ENCODE data around the gene BMP8A. TPM values are rescaled to one million over a fixed set of nuclear protein-coding genes. Genes with fewer than 3 reads are reported as not detected.

The BMP8A gene
- total and polyA plus RNA-seq, 2 of the 8 experiments (the other 6 are each of a cell fraction or from before 2014, with no cell fraction given): 0.38 to 0.43 TPM

DNA sequence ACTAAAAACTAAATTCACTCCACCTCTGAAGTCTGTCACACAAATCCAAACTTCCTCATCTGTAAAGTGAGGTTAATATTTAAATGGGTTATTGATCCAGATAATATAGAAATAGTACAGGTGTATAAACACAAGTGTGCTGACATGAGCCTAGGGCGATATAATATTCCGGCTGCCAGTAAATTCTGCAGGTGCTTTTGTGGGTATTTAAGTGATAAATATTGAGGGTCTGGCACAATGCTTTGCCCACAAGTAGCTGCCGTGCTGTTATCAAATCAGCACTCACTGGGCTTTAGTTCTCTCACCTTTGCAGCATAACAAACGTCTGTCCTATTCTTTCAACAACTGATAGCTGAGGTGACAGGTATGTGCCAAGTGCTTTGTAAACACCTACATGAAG lies 77.6 kb downstream of the BMP8A start:
- no peak overlapping the region for H2BK20ac ChIP-seq (ENCODE audit: low read length)
- ChIA-PET CTCF (ENCODE audit: partially characterized antibody) (interaction anchor here (1.2 kb wide), 1 partner anchor 150 kb away, joined by 3 read pairs; no protein-coding TSS in a partner anchor), POLR2A (ENCODE audit: partially characterized antibody) (interaction anchor here (1.0 to 1.2 kb wide), 2 partner anchors 8 to 32 kb away, joined by 3 read pairs; no protein-coding TSS in a partner anchor)
- H3K27me3 ChIP-seq (replicated peaks in 1 of 4; ENCODE audit: control insufficient read depth in 3 of 4, extremely low read depth in 1 of 4, insufficient read depth in 3 of 4, low read length in 3 of 4): no peaks in the 10 kb centered on the region
- peaks cover 79 to 97% (median 82%) of the 10 kb centered on the region in 4 experiments for H3K36me3 ChIP-seq (ENCODE audit: control insufficient read depth in 2 of 4, insufficient read depth in 4 of 4, low read length in 3 of 4)
- peaks cover 0 to 4% (median 3%) of the 10 kb centered on the region in 4 experiments; a peak in 4 of 7 replicates for H3K4me1 ChIP-seq (replicated peaks in 1 of 4; ENCODE audit: control insufficient read depth in 3 of 4, insufficient read depth in 4 of 4, low read length in 3 of 4)
- 0 out of 2 replicates have a peak, but pooled peaks cover 3% of the 10 kb centered on the region for H3K23me2 ChIP-seq (ENCODE audit: low read depth, low read length)
- H3K23ac ChIP-seq (ENCODE audit: insufficient read length): no peak overlapping the region
- no peak overlapping the region for H3K4ac ChIP-seq (replicated peaks; ENCODE audit: insufficient read length, low read depth, low read length)
- no peaks in the 10 kb centered on the region for H3K9me3 ChIP-seq (ENCODE audit: insufficient read depth in 2 of 2, low read depth in 1 of 2, low read length in 1 of 2)
- H4K20me1 ChIP-seq (replicated peaks in 1 of 2; ENCODE audit: control insufficient read depth in 1 of 2, insufficient read depth in 2 of 2, low read length in 2 of 2): peaks cover 23 to 33% of the 10 kb centered on the region in 2 experiments
- H3K79me2 ChIP-seq (ENCODE audit: control insufficient read depth in 1 of 2, insufficient read depth in 2 of 2, low read length in 2 of 2): peaks cover 10 to 29% of the 10 kb centered on the region in 2 experiments
- no peak overlapping the region for H4K91ac ChIP-seq (replicated peaks; ENCODE audit: insufficient read length, low read length)
- H2BK120ac ChIP-seq (replicated peaks; ENCODE audit: low read depth, low read length): no peak overlapping the region
- H3K14ac ChIP-seq (ENCODE audit: insufficient read length): no peak overlapping the region
- H3K27ac ChIP-seq (ENCODE audit: low read depth, low read length): no peak overlapping the region
- FAIRE-seq: no peak
- no peak overlapping the region for H2AK5ac ChIP-seq (ENCODE audit: low read depth, low read length)
- no peak overlapping the region for H3K18ac ChIP-seq (ENCODE audit: extremely low read depth, low read length)
- H3K56ac ChIP-seq (replicated peaks; ENCODE audit: insufficient read length, low read depth, low read length): no peak overlapping the region
- H2BK12ac ChIP-seq (ENCODE audit: low read depth, low read length): no peak overlapping the region
- H3K4me3 ChIP-seq (ENCODE audit: extremely low read depth in 1 of 4, insufficient read depth in 2 of 4, low read depth in 3 of 4, low read length in 4 of 4): no peak overlapping the region
- H2BK5ac ChIP-seq (ENCODE audit: low read depth, low read length): no peak overlapping the region
- no peak overlapping the region for H2BK15ac ChIP-seq (ENCODE audit: low read length)
- DNase-seq (ENCODE audit: low read depth in 1 of 2, low spot score in 2 of 2): no peak
- no peak overlapping the region for H3K9ac ChIP-seq (replicated peaks in 1 of 4; ENCODE audit: extremely low read depth in 1 of 4, low read depth in 3 of 4, low read length in 3 of 4)
- no peak for TF ChIP-seq SAP30 (IDR thresholded peaks at IDR 0.05; ENCODE audit: insufficient read depth, insufficient replicate concordance, low read length)
- TF ChIP-seq HDAC6 (IDR thresholded peaks at IDR 0.05; ENCODE audit: low read depth, low read length): no peak
- no peak for TF ChIP-seq SP1 (IDR thresholded peaks at IDR 0.05; ENCODE audit: low read depth, low read length)
- no peak for TF ChIP-seq SP2 (IDR thresholded peaks at IDR 0.05; ENCODE audit: low read length)
- no peak for TF ChIP-seq KDM1A (IDR thresholded peaks at IDR 0.05; ENCODE audit: borderline replicate concordance, low read length)
- TF ChIP-seq, protein P1, sequence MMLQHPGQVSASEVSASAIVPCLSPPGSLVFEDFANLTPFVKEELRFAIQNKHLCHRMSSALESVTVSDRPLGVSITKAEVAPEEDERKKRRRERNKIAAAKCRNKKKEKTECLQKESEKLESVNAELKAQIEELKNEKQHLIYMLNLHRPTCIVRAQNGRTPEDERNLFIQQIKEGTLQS (IDR thresholded peaks at IDR 0.05; ENCODE audit: insufficient read depth, low read depth, low read length): no peak
- TF ChIP-seq BRCA1 (IDR thresholded peaks at IDR 0.05; ENCODE audit: low read depth, low read length): no peak
- TF ChIP-seq JUN (IDR thresholded peaks at IDR 0.05; ENCODE audit: low read depth, low read length): no peak
- no peak for TF ChIP-seq SIX5 (IDR thresholded peaks at IDR 0.05; ENCODE audit: low read depth, low read length)
- no peak for TF ChIP-seq RNF2 (IDR thresholded peaks at IDR 0.05; ENCODE audit: borderline replicate concordance, low read depth, low read length, missing control alignments, poor library complexity, severe bottlenecking)
- TF ChIP-seq TAF7 (optimal IDR thresholded peaks at IDR 0.05; ENCODE audit: borderline replicate concordance, low read depth, low read length): no peak
- TF ChIP-seq NANOG (IDR thresholded peaks at IDR 0.05; ENCODE audit: insufficient read depth, low read depth, low read length, poor library complexity, severe bottlenecking): no peak
- TF ChIP-seq TAF1 (IDR thresholded peaks at IDR 0.05; ENCODE audit: low read depth, low read length): no peak
- H3K4me2 ChIP-seq (ENCODE audit: insufficient read depth in 1 of 2, low read depth in 2 of 2, low read length in 2 of 2): no peak overlapping the region
- H2AFZ ChIP-seq (ENCODE audit: low read length): no peak overlapping the region
- no peak overlapping the region for H4K8ac ChIP-seq (ENCODE audit: extremely low read depth, insufficient read depth, low read length)
- H3K79me1 ChIP-seq (ENCODE audit: low read depth, low read length): peaks cover 8% of the 10 kb centered on the region
- 89% methylated on average over 4 of the region's 4 CpGs; no CpG with 5 or more reads in 1 of the 2 experiments for WGBS, 2 experiments (ENCODE audit: extremely low coverage in 1 of 2, insufficient coverage in 1 of 2, insufficient read length in 1 of 2, insufficient replicate concordance in 2 of 2, low coverage in 1 of 2, low lambda C conversion rate in 2 of 2, missing lambda C conversion rate in 1 of 2)
- H4K5ac ChIP-seq (ENCODE audit: insufficient read length, low read depth, low read length): no peak overlapping the region

Data from H1 (cell line).